IMR-90 (cell line): ENCODE data around the gene SLC9B1. TPM values are rescaled to one million over a fixed set of nuclear protein-coding genes. Genes with fewer than 3 reads are reported as not detected.

ENCODE experiments used
- ATAC-seq: fragments of 200-7000 bp; cut with Tn5 transposase; 2 replicates; pipeline ENCODE4 v1.9.1; 2020; ENCODE audit warnings: low read depth, mild to moderate bottlenecking, moderate library complexity
- BruUV-seq: library from RNA; stranded (reverse); fragments of 400-500 nt; replicated peaks from 2 replicates; lab custom pipeline; 2021; lab: Mats Ljungman, UMichigan
- CTCF ChIA-PET: fragments of 300-600 bp; formaldehyde crosslinking; extraction: SDS; loops from one replicate; lab custom pipeline; 2021; ENCODE audit warnings: antibody characterized with exemption; lab: Yijun Ruan, JAX
- POLR2A ChIA-PET: fragments of 300-600 bp; sonication (Branson Sonifier 250); formaldehyde crosslinking; loops from one replicate; lab custom pipeline; 2022; ENCODE audit warnings: antibody characterized with exemption; ENCODE audit not compliant: unreplicated experiment; lab: Charles Lee
- DNase-seq: peaks from one replicate; pipeline ENCODE4 v3.0.0; 2013
- H2AFZ ChIP-seq: replicated peaks from 2 replicates; pipeline ENCODE3; 2013; ENCODE audit warnings: low read length, mild to moderate bottlenecking; ENCODE audit not compliant: poor library complexity
- H2AK5ac ChIP-seq: 2 replicates; pipeline ENCODE4 v1.6.1; 2013; ENCODE audit warnings: low read depth, low read length, inconsistent platforms
- H2AK9ac ChIP-seq: replicated peaks from 2 replicates; pipeline ENCODE3; 2013; ENCODE audit warnings: mild to moderate bottlenecking, low read depth, low read length, moderate library complexity; ENCODE audit not compliant: poor library complexity
- H2BK120ac ChIP-seq: 2 replicates; pipeline ENCODE4 v1.6.1; 2013; ENCODE audit warnings: low read depth, low read length, inconsistent platforms
- H2BK15ac ChIP-seq: 3 replicates; pipeline ENCODE4 v1.6.1; 2013; ENCODE audit warnings: low read depth, low read length, inconsistent platforms
- H2BK20ac ChIP-seq: 2 replicates; pipeline ENCODE4 v1.6.1; 2013; ENCODE audit warnings: low read depth, mild to moderate bottlenecking, inconsistent platforms, low read length, moderate library complexity
- H2BK5ac ChIP-seq: 2 replicates; pipeline ENCODE4 v1.6.1; 2013; ENCODE audit warnings: mild to moderate bottlenecking, low read depth, low read length, inconsistent platforms; ENCODE audit not compliant: poor library complexity, severe bottlenecking
- H3K14ac ChIP-seq: replicated peaks from 2 replicates; pipeline ENCODE4 v1.6.1; 2013; ENCODE audit warnings: low read depth, low read length, inconsistent platforms
- H3K18ac ChIP-seq: 2 replicates; pipeline ENCODE4 v1.6.1; 2013; ENCODE audit warnings: low read depth, low read length, control low read depth
- H3K23ac ChIP-seq: 2 replicates; pipeline ENCODE4 v1.6.1; 2013; ENCODE audit warnings: low read depth, low read length, inconsistent platforms
- H3K27ac ChIP-seq: 2 replicates; pipeline ENCODE4 v1.5.1; 2013; ENCODE audit warnings: mild to moderate bottlenecking, control low read depth, low read length; ENCODE audit not compliant: insufficient read depth
- H3K27me3 ChIP-seq: 2 replicates; pipeline ENCODE4 v1.6.1; 2013; ENCODE audit warnings: low read length; ENCODE audit not compliant: control insufficient read depth, insufficient read depth
- H3K36me3 ChIP-seq: 2 replicates; pipeline ENCODE4 v1.6.1; 2013; ENCODE audit warnings: low read length, mixed read lengths; ENCODE audit not compliant: control insufficient read depth, insufficient read depth
- H3K4ac ChIP-seq: 2 replicates; pipeline ENCODE4 v1.6.1; 2013; ENCODE audit warnings: low read depth, low read length, inconsistent platforms
- H3K4me1 ChIP-seq: 2 replicates; pipeline ENCODE4 v1.6.1; 2013; ENCODE audit warnings: low read length, mixed read lengths; ENCODE audit not compliant: control insufficient read depth, insufficient read depth
- H3K4me2 ChIP-seq: 2 replicates; pipeline ENCODE4 v1.6.1; 2013; ENCODE audit warnings: low read depth, mild to moderate bottlenecking, control low read depth, low read length, moderate library complexity
- H3K4me3 ChIP-seq: 2 replicates; pipeline ENCODE4 v1.5.1; 2013; ENCODE audit warnings: low read depth, mild to moderate bottlenecking, control low read depth, low read length, moderate library complexity; ENCODE audit not compliant: insufficient read depth
- H3K56ac ChIP-seq: 2 replicates; pipeline ENCODE4 v1.6.1; 2013; ENCODE audit warnings: low read length, inconsistent platforms; ENCODE audit not compliant: insufficient read depth; ENCODE audit errors: extremely low read depth
- H3K79me1 ChIP-seq, 2 experiments: 2 replicates each; pipeline ENCODE4 v1.6.1; 2013; ENCODE audit warnings: low read length in 2 of 2, inconsistent platforms in 1 of 2, low read depth in 1 of 2
- H3K9ac ChIP-seq: 2 replicates; pipeline ENCODE4 v1.6.1; 2013; ENCODE audit warnings: low read depth, low read length, control low read depth
- H3K9me1 ChIP-seq: 2 replicates; pipeline ENCODE4 v1.6.1; 2013; ENCODE audit warnings: low read length, inconsistent platforms; ENCODE audit not compliant: insufficient read depth
- H3K9me3 ChIP-seq: 2 replicates; pipeline ENCODE4 v1.6.1; 2013; ENCODE audit warnings: low read length; ENCODE audit not compliant: control insufficient read depth, insufficient read depth
- H4K20me1 ChIP-seq: 2 replicates; pipeline ENCODE4 v1.6.1; 2013; ENCODE audit warnings: low read length, inconsistent platforms; ENCODE audit not compliant: insufficient read depth
- H4K5ac ChIP-seq: 2 replicates; pipeline ENCODE4 v1.6.1; 2013; ENCODE audit warnings: mild to moderate bottlenecking, low read depth, low read length, control low read depth
- H4K8ac ChIP-seq, 2 experiments: 2 replicates each; pipeline ENCODE4 v1.6.1; 2013; ENCODE audit warnings: low read depth in 2 of 2, low read length in 2 of 2, control low read depth in 1 of 2, inconsistent platforms in 1 of 2
- H4K91ac ChIP-seq: 2 replicates; pipeline ENCODE4 v1.6.1; 2013; ENCODE audit warnings: low read depth, low read length, inconsistent platforms; ENCODE audit not compliant: insufficient read depth
- BHLHE40 ChIP-seq: fragments of 150-350 bp; IDR thresholded peaks from 2 replicates; pipeline ENCODE4 v1.6.1; 2016; ENCODE audit warnings: mild to moderate bottlenecking, low read depth, low read length
- CHD1 ChIP-seq: IDR thresholded peaks from 2 replicates; pipeline ENCODE4 v1.6.1; 2012; ENCODE audit warnings: low read depth, low read length, improper control_type of control experiment
- WGBS, 2 experiments: methylation state at CpG; one replicate each; pipeline versions ENCODE4 v1.1.5 to v1.1.7; 2013; ENCODE audit warnings: missing lambda C conversion rate in 2 of 2; ENCODE audit not compliant: insufficient read length in 1 of 2; ENCODE audit errors: extremely low coverage in 2 of 2; 5-methylcytosine and 5-hydroxymethylcytosine counted together
- dilution Hi-C: fragments of 300-500 bp; cut with HindIII; formaldehyde crosslinking; loops from one replicate; pipeline ENCODE4 v1.14.3; 2018; ENCODE audit warnings: low sequenced_read_pairs; ENCODE audit not compliant: unreplicated experiment
- in situ Hi-C: fragments of 300-500 bp; cut with MboI; formaldehyde crosslinking; loops from 3 replicates; pipeline ENCODE4 v1.14.3; 2019; ENCODE audit warnings: low sequenced_read_pairs, inconsistent platforms, mixed read lengths
- intact Hi-C: fragments of 100-400 bp; cut with micrococcal nuclease; formaldehyde crosslinking; loops from 2 replicates; pipeline ENCODE4 v1.10.0; 2022
- polyA plus RNA-seq, 3 experiments: library from polyadenylated mRNA; depleted of rRNA; stranded (reverse); fragments of >200 nt; gene quantifications; 2 replicates each; pipeline ENCODE4 v1.2.3, GENCODE V29; 2012; ENCODE audit warnings: low replicate concordance in 1 of 3
- total RNA-seq: library from RNA; depleted of rRNA; stranded (reverse); fragments of >200 nt; gene quantifications from 2 replicates; pipeline ENCODE4 v1.2.3, GENCODE V29; 2012

The SLC9B1 gene
- total and polyA plus RNA-seq, 2 of the 4 experiments (the other 2 are of a cell fraction), result 0.07 to 0.18 TPM

GRCh38 chr4:102959496-102959895 lies 60.0 kb downstream of the SLC9B1 start:
- no peak for TF ChIP-seq CHD1
- no peak for TF ChIP-seq BHLHE40
- Histone ChIP-seq H3K4me3 (no peak overlapping the region), H3K27me3 (no peaks in the 10 kb centered on the region), H3K9me1 (no peaks in the 10 kb centered on the region), H4K5ac (no peak overlapping the region), H3K36me3 (no peaks in the 10 kb centered on the region), H4K91ac (no peak overlapping the region), H2BK5ac (no peak overlapping the region), H2BK20ac (no peak overlapping the region), H3K56ac (no peak overlapping the region), H3K23ac (no peak overlapping the region), H3K9ac (no peak overlapping the region), H3K14ac (no peak overlapping the region), H2BK15ac (no peak overlapping the region), H3K27ac (no peak overlapping the region), H2AFZ (no peak overlapping the region), H3K4me2 (no peak overlapping the region), H4K20me1 (no peaks in the 10 kb centered on the region), H4K8ac (no peak overlapping the region), H2AK5ac (no peak overlapping the region), H3K18ac (no peak overlapping the region), H3K9me3 (no peaks in the 10 kb centered on the region), H3K79me1 (no peaks in the 10 kb centered on the region), H3K4me1 (no peaks in the 10 kb centered on the region), H2AK9ac (no peak overlapping the region), H2BK120ac (no peak overlapping the region), H3K4ac (no peak overlapping the region)
- in situ Hi-C loops, result no loop called here
- ChIA-PET CTCF (interaction anchor here (0.7 kb wide), 1 partner anchor 131 kb away, joined by 4 read pairs; no protein-coding TSS in a partner anchor), POLR2A (no interaction called here)
- dilution Hi-C loops, result no loop called here
- DNase-seq, result no peak
- intact Hi-C loops, result no loop called here
- WGBS, 2 experiments, result no CpG with 5 or more reads among the region's 3 CpGs
- ATAC-seq, result no peak
- BruUV-seq, result no TSS peak
